ENCODE results near the gene PTPRM.

Gene PTPRM

DNA sequence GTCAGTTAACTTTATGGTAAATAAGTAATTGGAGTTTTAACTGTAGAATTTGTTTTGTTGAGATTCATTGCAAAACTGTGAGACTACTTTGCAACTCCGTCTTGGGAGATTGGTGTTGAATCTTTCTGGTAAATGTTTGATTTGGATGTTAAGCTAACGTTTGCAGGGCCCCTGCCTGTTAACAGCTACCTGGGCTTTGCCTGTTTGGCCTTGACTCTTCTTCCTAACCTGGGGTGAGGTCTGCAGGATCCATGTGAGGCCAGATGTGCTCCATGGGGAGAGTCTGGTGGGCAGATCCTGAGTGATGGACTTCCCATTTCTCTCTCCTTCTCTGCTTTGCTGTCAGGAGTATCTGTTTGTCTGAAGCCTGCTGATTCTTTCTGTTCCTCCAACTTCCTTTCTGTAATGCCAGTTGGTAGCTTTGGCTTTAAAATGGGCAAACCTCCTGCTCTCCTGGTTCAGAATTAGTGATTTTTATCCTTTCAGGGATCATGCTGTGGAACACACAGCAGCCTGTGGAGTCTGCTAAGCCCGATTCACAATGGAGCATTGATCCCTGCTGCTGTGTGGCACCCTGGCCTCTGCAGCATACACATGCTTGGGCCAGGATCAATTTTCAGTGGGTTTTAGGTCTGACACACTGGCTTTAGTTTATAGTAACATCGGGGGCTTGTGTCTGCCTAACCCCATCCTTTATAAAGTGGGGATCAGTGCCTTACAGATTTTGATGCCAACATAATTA is 36.3 kb downstream of the PTPRM start:
- DNase-seq (ENCODE audit: insufficient read length) (no peak), FAIRE-seq (no peak)
- TF ChIP-seq TAF1 (IDR thresholded peaks at IDR 0.05; ENCODE audit: borderline replicate concordance, low read depth, low read length) (no peak), POLR2AphosphoS5 (IDR thresholded peaks at IDR 0.05; ENCODE audit: low read depth, low read length) (no peak), POLR2A (IDR thresholded peaks at IDR 0.05; ENCODE audit: low read depth, low read length) (no peak)

DNA sequence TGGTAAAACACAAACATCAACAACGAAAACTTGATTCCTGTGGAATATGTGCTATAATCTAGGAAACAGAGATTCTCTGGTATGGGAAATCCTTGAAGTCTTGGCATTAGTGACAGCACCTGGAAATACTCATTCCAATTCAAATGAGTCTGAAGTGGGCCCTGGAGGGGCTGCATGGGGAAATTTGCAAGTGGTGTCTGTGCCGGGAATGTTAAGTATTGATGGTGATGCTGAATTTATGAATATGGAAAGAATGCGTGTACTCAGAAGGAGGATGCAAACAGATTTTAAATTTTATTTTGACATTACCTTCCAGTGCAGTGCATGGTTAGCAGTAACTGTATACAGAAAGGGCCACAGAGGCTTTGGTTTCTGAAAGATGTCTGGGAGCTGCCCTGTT is 37.2 kb downstream of the PTPRM start:
- FAIRE-seq (no peak), DNase-seq (ENCODE audit: insufficient read length) (no peak)
- TF ChIP-seq POLR2A (IDR thresholded peaks at IDR 0.05; ENCODE audit: low read depth, low read length) (no peak), POLR2AphosphoS5 (IDR thresholded peaks at IDR 0.05; ENCODE audit: low read depth, low read length) (no peak), TAF1 (IDR thresholded peaks at IDR 0.05; ENCODE audit: borderline replicate concordance, low read depth, low read length) (no peak)

DNA sequence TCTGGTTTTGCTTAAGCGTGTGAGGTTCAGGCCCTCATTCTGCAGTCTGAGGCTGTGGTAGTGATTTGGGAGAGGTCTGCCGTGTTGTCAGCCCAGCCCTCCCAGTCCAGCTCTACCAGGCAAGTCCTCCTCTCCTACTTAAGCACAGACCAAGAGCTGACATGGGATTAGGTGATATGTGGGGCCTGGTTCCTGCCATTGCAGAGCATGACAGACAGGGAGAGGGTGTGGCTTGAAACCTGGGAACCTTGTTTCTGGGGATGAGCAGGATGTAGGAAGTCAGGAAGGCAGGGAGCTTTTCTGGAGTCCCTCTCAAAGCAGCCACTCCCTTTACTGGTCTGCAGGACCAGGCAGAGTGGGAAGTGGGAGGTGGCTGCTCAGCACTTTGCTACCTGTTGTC is 38.6 kb downstream of the PTPRM start:
- DNase-seq (ENCODE audit: insufficient read length) (no peak), FAIRE-seq (no peak)
- TF ChIP-seq POLR2A (IDR thresholded peaks at IDR 0.05; ENCODE audit: low read depth, low read length) (no peak), TAF1 (IDR thresholded peaks at IDR 0.05; ENCODE audit: borderline replicate concordance, low read depth, low read length) (no peak), POLR2AphosphoS5 (IDR thresholded peaks at IDR 0.05; ENCODE audit: low read depth, low read length) (no peak)

DNA sequence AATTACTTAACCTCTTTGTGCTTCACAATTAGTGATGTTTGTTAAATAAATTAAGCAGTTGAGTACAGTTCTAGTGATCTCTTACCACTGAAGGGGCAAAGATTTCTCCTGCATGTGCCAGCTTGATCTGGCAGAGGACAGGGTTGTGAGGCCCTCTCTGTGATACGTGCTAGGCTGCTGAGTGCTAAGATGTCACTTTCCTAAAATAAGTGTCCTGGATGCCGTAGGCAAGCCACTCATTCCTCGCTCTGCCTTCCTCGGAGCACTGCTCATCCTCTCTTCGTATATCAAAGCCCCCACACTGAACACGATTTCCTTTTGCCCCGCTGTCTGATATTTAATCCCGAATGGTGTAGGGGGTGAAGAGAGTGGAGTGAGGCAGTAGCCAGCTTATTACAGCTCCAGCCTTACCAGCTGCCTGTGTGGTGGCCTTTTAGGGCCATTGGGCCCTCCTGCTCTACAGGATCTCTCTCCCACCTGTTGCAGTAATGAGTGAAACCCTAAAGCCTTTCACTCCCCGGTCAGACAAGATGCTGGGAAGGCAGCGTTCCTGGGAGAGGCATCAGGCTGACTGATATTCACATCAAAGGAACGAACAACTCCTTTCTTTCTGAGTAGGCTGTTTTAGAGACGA is 40.5 kb downstream of the PTPRM start:
- FAIRE-seq: no peak
- DNase-seq (ENCODE audit: insufficient read length): no peak
- TF ChIP-seq TAF1 (IDR thresholded peaks at IDR 0.05; ENCODE audit: borderline replicate concordance, low read depth, low read length) (no peak), POLR2AphosphoS5 (IDR thresholded peaks at IDR 0.05; ENCODE audit: low read depth, low read length) (no peak), POLR2A (IDR thresholded peaks at IDR 0.05; ENCODE audit: low read depth, low read length) (no peak)

DNA sequence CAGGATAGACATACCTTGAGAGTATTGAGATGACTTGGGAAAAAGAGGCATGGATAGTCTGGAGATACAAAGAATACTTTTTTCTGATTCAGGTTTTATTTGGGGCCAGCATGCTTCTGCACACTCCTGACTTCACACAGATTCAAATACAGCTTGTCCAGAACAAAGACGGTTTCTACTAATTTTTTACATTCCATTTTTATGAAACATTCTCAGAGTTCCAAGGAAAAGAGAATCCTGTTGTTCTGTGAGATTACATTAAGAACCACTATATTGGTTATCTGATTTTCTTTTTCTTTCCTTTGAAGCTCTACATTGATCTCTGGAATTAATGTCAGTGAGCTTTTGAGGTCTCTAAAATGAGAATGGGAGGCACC is 41.0 kb downstream of the PTPRM start:
- FAIRE-seq (no peak), DNase-seq (ENCODE audit: insufficient read length) (no peak)
- TF ChIP-seq POLR2A (IDR thresholded peaks at IDR 0.05; ENCODE audit: low read depth, low read length) (no peak), POLR2AphosphoS5 (IDR thresholded peaks at IDR 0.05; ENCODE audit: low read depth, low read length) (no peak), TAF1 (IDR thresholded peaks at IDR 0.05; ENCODE audit: borderline replicate concordance, low read depth, low read length) (no peak)

DNA sequence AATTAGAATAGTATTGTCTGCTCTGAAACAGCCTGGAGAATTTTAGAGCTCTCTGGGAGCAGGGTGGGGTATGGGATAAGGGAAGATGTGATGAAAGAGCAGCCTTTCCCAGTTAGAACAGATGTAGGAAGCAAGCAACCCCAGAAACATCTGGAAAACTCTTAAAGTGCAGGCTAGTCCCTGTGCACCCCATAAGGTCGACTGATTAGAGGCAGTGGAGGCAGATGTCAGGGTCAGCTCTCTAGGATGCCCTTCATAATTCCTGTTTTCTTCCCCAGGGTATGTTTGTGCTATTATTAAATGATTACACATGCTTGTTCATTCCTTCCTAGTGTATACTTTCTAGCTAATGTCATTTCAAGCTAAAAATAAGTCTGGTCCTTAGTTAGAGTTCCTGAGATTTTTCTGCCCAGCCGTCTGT is 41.7 kb downstream of the PTPRM start:
- TF ChIP-seq POLR2A (IDR thresholded peaks at IDR 0.05; ENCODE audit: low read depth, low read length): no peak
- TF ChIP-seq TAF1 (IDR thresholded peaks at IDR 0.05; ENCODE audit: borderline replicate concordance, low read depth, low read length): no peak
- TF ChIP-seq POLR2AphosphoS5 (IDR thresholded peaks at IDR 0.05; ENCODE audit: low read depth, low read length): no peak
- DNase-seq (ENCODE audit: insufficient read length) (no peak), FAIRE-seq (no peak)

DNA sequence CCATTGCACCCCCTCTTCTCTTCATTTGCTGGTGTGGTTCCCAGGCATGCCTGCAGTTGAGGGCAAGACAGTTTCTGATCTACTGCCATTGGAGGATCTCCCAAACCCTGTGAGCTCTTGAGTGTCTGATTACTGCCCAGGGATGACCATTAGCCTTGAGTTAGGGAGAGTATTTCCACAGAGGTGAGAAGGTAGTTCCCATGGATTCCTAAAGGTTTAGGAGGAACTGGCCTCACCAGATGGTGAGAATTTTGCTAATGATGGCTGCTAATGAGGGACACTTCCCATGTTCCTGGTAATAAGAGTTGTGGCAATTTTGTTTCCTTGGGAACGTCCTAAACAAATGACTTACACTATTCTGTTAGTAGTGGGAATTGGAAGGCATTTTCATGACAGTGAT is 42.5 kb downstream of the PTPRM start:
- TF ChIP-seq TAF1 (IDR thresholded peaks at IDR 0.05; ENCODE audit: borderline replicate concordance, low read depth, low read length): no peak
- no peak for TF ChIP-seq POLR2AphosphoS5 (IDR thresholded peaks at IDR 0.05; ENCODE audit: low read depth, low read length)
- TF ChIP-seq POLR2A (IDR thresholded peaks at IDR 0.05; ENCODE audit: low read depth, low read length): no peak
- FAIRE-seq (no peak), DNase-seq (ENCODE audit: insufficient read length) (no peak)

DNA sequence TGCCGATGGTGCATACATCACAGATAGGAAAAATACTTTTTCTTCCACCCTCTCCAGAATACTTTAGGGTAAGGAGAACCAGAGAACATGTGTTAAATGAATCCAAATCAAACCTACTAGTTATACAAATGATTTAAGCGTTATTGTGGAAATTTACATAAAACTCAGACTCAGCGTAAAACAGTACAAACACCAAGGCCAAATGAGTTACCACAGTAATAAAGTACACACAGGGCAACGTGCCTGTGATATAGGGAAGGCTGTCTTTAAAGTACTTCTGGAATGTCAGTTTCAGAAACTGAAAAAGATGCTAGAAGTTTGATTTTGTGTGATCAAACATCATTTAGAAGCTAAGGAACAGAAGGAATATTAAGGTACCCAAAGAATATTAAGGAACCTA is 46.9 kb downstream of the PTPRM start:
- DNase-seq (ENCODE audit: insufficient read length): no peak
- no peak for FAIRE-seq
- TF ChIP-seq TAF1 (IDR thresholded peaks at IDR 0.05; ENCODE audit: borderline replicate concordance, low read depth, low read length) (no peak), POLR2AphosphoS5 (IDR thresholded peaks at IDR 0.05; ENCODE audit: low read depth, low read length) (no peak), POLR2A (IDR thresholded peaks at IDR 0.05; ENCODE audit: low read depth, low read length) (no peak)

DNA sequence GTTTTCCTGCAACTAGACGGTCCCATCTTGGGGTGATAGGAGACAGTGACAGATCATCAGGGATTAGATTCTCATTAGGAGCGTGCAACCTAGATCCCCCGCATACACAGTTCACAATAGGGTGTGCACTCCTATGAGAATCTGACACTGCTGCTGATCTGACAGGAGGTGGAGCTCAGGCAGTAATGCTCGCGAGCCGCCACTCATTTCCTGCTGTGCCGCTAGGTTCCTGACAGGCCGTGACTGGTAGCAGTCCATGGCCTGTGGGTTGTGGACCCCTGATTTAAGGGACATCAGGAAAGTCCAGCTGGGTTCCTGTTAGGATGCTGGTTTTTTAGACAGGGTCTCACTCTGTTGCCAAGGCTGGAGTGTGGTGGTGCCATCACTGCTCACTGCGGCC is 48.7 kb downstream of the PTPRM start:
- DNase-seq (ENCODE audit: insufficient read length) (no peak), FAIRE-seq (no peak)
- TF ChIP-seq POLR2A (IDR thresholded peaks at IDR 0.05; ENCODE audit: low read depth, low read length) (no peak), TAF1 (IDR thresholded peaks at IDR 0.05; ENCODE audit: borderline replicate concordance, low read depth, low read length) (no peak), POLR2AphosphoS5 (IDR thresholded peaks at IDR 0.05; ENCODE audit: low read depth, low read length) (no peak)

DNA sequence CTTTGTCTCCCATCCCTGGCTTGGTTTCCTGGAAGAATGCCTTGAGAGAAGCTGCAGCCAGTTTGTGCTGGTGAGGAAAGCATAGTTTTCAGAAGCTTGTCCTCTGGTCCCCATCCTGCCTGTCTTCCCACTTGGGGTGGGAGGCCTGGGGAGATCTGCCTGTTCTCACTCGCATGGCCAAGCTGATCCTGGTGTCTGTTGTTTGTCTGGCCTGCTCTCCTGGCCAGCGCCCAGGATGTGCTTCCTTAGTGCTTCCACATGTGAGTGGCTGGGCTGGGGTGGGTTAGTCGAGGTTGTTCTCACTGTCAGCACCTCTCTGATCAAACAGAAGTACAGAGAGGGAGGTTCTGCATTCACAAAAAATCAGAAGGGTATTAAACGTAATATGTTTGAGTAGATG is 49.5 kb downstream of the PTPRM start:
- FAIRE-seq (no peak), DNase-seq (ENCODE audit: insufficient read length) (no peak)
- no peak for TF ChIP-seq POLR2A (IDR thresholded peaks at IDR 0.05; ENCODE audit: low read depth, low read length)
- no peak for TF ChIP-seq POLR2AphosphoS5 (IDR thresholded peaks at IDR 0.05; ENCODE audit: low read depth, low read length)
- TF ChIP-seq TAF1 (IDR thresholded peaks at IDR 0.05; ENCODE audit: borderline replicate concordance, low read depth, low read length): no peak

DNA sequence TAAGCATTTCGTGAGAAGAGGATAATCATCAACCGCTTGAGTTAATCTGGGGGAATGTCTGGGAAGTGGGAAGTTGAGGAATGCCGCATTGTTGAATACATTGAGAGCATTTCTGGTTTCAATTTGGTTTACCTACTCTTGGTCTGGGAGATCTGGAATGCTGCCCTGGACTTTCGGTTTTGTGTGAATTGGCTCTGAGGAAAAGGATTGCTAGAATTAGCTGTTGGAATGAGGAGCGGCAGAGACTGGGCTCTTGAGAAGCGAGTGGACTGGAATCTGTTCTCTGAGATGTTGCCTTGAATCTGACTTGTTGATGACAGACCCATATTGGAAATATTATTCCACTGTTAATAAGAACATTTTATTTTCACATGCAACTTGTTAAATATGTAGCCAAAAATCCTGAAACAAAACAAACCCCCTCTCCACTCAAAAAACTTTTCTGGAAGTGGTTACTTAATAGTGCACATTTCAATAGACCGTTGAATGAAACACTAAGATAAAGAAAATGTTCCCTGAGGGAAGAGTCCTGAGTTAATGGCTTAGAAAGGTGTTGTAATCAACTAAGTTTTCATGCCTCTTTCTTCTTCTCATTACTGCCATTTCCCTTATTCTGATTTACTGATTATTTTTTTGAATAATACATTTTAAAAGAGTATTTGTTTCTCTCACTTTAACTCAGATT is 50.8 kb downstream of the PTPRM start:
- no peak for DNase-seq (ENCODE audit: insufficient read length)
- no peak for FAIRE-seq
- TF ChIP-seq TAF1 (IDR thresholded peaks at IDR 0.05; ENCODE audit: borderline replicate concordance, low read depth, low read length): no peak
- TF ChIP-seq POLR2AphosphoS5 (IDR thresholded peaks at IDR 0.05; ENCODE audit: low read depth, low read length): no peak
- TF ChIP-seq POLR2A (IDR thresholded peaks at IDR 0.05; ENCODE audit: low read depth, low read length): no peak

Measured in GM12892 (cell line).